Left cardiac atrium (tissue), 4 donors: ENCODE data around the gene NUSAP1. TPM values are rescaled to one million over a fixed set of nuclear protein-coding genes. Genes with fewer than 3 reads are reported as not detected.
"Not testable (repeated sequence)": the region's sequence is repeated elsewhere in the genome, so short reads cannot be mapped to it uniquely, and the experiment has no call there.

Source experiments
- ATAC-seq, 2 donors: fragments of 200-7000 bp; cut with Tn5 transposase; one replicate each; pipeline ENCODE4 v1.9.1; 2020; ENCODE audit warnings: mild to moderate bottlenecking in 2 of 2, moderate library complexity in 2 of 2
- DNase-seq: peaks from one replicate; pipeline ENCODE4 v3.0.0-alpha.2; 2020
- intact Hi-C, 2 donors: fragments of 100-400 bp; cut with DNase I; formaldehyde crosslinking; loops; one replicate each; pipeline versions ENCODE4 v1.14.1 to v1.15.1; 2022 to 2023
- long read RNA-seq: library from polyadenylated mRNA; unstranded; transcript quantifications from one replicate; pipeline ENCODE4 v2.0.0, GENCODE V29; 2021
- total RNA-seq, 2 donors: library from RNA; stranded (reverse); fragmentation: NEBNext Ultra II Directional; extraction: Animal tissue kit (Norgen Biotek cat#: 25700); gene quantifications; one replicate each; pipeline ENCODE4 v1.2.1, GENCODE V29; 2021
- donor health status: DM: no; HTN: yes; CAD: no.
- donor health status: DM: no; HTN: yes; CAD: no; lungs with severe emphysema.
- donor health status: DM: yes; HTN: yes; CAD: no.
- donor health status: Dilated cardiomyopathy.

The NUSAP1 gene
- 1 to 10 TPM; 1.1 to 4.6 TPM for total RNA-seq
- long read RNA-seq = 0 reads

GRCh38 chr15:41332194-41333025, at the start of gene NUSAP1, which contains the start of gene OIP5:
Gene NUSAP1 (plus strand): TSS chr15:41332881. CDS start chr15:41332958, 77 bp downstream.
Gene OIP5 (minus strand): TSS chr15:41332591. CDS start chr15:41332561, 30 bp downstream.
- intact Hi-C loops = no loop called here
- DNase-seq (peak; percentile 98), ATAC-seq (peak; percentile 99 to 100)

GRCh38 chr15:41282980-41283652, 49.6 kb upstream of the NUSAP1 start:
- ATAC-seq = not testable (repeated sequence)
- intact Hi-C loops = loop anchor here in 1 of 2 donors (5.0 kb wide), 1 partner anchor 51 kb away; the partner anchor contains the start of genes CHP1 and EXD1

GRCh38 chr15:41283653-41284426, 48.8 kb upstream of the NUSAP1 start:
- intact Hi-C loops = loop anchor here in 1 of 2 donors (5.0 kb wide), 1 partner anchor 52 kb away; the partner anchor contains the start of genes CHP1 and EXD1
- peak; percentile 99 for DNase-seq
- ATAC-seq = peak; percentile 99

More at GRCh38 chr15:41282980-41283652, 49.6 kb upstream of the NUSAP1 start:
- not testable (repeated sequence) for DNase-seq

- intact Hi-C loops = loop anchor here in 1 of 2 donors (5.0 kb wide), 1 partner anchor 52 kb away; the partner anchor contains the start of genes CHP1 and EXD1
- ATAC-seq = peak; percentile 8 to 34
- DNase-seq = no peak
Observed at GRCh38 chr15:41284427-41285177, 48.1 kb upstream of the NUSAP1 start.

GRCh38 chr15:41285285-41285684, 47.4 kb upstream of the NUSAP1 start:
- ATAC-seq (no peak), DNase-seq (no peak)
- intact Hi-C loops = no loop called here

- intact Hi-C loops = no loop called here
- DNase-seq = no peak
- ATAC-seq = no peak
Observed at GRCh38 chr15:41286665-41287333, 45.9 kb upstream of the NUSAP1 start.

GRCh38 chr15:41288464-41288863, 44.2 kb upstream of the NUSAP1 start:
- intact Hi-C loops = no loop called here

GRCh38 chr15:41289953-41290352, 42.7 kb upstream of the NUSAP1 start:
- no peak for DNase-seq
- intact Hi-C loops = no loop called here
- no peak for ATAC-seq

More at GRCh38 chr15:41288464-41288863, 44.2 kb upstream of the NUSAP1 start:
- no peak for ATAC-seq
- no peak for DNase-seq

- intact Hi-C loops = no loop called here
- no peak for DNase-seq
- peak; percentile 36 to 42 for ATAC-seq
Observed at GRCh38 chr15:41291065-41291631, 41.5 kb upstream of the NUSAP1 start.

- DNase-seq (no peak), ATAC-seq (no peak)
- intact Hi-C loops = no loop called here
Observed at GRCh38 chr15:41292521-41292920, 40.2 kb upstream of the NUSAP1 start.

- intact Hi-C loops, DNase-seq, ATAC-seq: not testable (repeated sequence)
Observed at GRCh38 chr15:41301139-41301538, 31.5 kb upstream of the NUSAP1 start.

GRCh38 chr15:41301587-41301986, 31.1 kb upstream of the NUSAP1 start:
- intact Hi-C loops = no loop called here
- ATAC-seq (no peak), DNase-seq (no peak)

GRCh38 chr15:41304149-41304770, 28.4 kb upstream of the NUSAP1 start:
- ATAC-seq = no peak
- intact Hi-C loops = no loop called here

GRCh38 chr15:41307679-41308078, 25.0 kb upstream of the NUSAP1 start:
- DNase-seq = no peak
- no peak for ATAC-seq
- intact Hi-C loops = no loop called here

More at GRCh38 chr15:41304149-41304770, 28.4 kb upstream of the NUSAP1 start:
- DNase-seq = no peak

- DNase-seq (no peak), ATAC-seq (no peak)
- intact Hi-C loops = no loop called here
Observed at GRCh38 chr15:41309226-41309905, 23.3 kb upstream of the NUSAP1 start.

- not testable (repeated sequence) for ATAC-seq
Observed at GRCh38 chr15:41320805-41321330, 11.8 kb upstream of the NUSAP1 start.

More at GRCh38 chr15:41320805-41321330, 11.8 kb upstream of the NUSAP1 start:
- DNase-seq, intact Hi-C loops: not testable (repeated sequence)
